ENCODE data around the gene RASGRF1. TPM values are rescaled to one million over a fixed set of nuclear protein-coding genes. Genes with fewer than 3 reads are reported as not detected.

The RASGRF1 gene
- total RNA-seq, 2 experiments from 2014 or later = 0.02 TPM; not detected in 1

DNA sequence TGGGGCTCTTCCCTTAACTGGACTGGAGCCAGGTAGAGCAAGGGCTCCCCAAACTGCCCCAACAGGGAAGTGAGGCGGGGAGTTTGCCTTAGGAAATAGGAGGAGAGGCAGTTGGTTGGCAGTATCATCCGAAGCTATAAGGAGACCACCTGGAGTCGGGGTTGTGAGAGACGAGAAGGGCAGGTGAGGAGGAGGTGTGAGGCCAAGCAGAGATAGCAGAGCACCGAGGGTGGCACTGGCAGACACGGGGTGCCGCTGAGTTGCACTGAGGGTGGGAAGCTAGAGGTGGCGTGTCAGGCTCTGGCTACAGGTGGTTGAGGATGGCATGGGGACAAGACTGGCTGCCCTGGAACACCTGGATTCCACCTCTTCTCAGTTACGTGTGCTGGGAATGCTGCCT is 17.2 kb downstream of the RASGRF1 start:
- ChIA-PET POLR2A (no interaction called here), CTCF (no interaction called here)

GRCh38 chr15:79071901-79072300 is 18.7 kb downstream of the RASGRF1 start:
- ChIA-PET CTCF (interaction anchor here (0.6 to 1.3 kb wide), 2 partner anchors 9 to 91 kb away, joined by 3 to 4 read pairs; no protein-coding TSS in a partner anchor), POLR2A (no interaction called here)

DNA sequence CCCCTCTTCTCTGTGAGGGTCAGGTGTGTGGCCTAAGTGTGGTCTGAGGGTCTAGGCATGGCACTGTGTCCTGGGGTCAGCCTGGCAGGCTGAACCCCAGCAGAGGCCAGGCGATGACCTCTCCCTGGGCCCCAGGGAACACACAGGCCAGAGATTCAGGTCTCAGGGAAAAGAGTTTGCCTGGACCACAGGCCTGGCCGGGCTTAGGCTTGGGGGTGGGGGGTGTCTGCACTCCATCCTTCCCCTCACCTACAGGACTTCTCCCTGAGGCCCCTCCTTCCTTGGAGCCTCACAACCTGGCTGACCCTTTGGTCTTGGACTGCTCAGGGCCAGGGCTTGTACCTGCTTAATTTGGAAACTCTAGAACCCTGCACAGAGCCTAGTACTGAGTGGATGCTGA is 21.8 kb downstream of the RASGRF1 start:
- POLR2A ChIA-PET = no interaction called here
- CTCF ChIA-PET = no interaction called here

DNA sequence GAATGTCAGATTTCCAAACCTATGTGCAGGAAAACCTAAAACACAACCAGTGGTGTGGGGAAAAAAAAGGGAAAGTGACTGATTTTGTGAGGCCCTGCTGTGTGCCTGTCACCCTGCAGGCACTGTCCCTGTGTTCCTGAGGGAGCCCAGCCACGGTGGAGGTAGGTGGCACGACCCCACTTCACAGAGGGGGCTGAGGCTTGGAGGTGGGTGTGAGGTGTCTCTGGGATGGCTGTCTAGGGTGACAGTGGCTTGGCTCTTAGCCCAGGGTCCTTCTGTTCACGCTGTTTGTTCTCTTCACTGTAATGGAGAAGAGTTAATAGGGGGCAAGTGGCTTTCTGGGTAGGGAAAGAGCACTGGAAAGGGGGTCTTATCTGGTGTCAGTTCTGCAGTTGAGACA is 22.6 kb downstream of the RASGRF1 start:
- ChIA-PET CTCF (no interaction called here), POLR2A (no interaction called here)

DNA sequence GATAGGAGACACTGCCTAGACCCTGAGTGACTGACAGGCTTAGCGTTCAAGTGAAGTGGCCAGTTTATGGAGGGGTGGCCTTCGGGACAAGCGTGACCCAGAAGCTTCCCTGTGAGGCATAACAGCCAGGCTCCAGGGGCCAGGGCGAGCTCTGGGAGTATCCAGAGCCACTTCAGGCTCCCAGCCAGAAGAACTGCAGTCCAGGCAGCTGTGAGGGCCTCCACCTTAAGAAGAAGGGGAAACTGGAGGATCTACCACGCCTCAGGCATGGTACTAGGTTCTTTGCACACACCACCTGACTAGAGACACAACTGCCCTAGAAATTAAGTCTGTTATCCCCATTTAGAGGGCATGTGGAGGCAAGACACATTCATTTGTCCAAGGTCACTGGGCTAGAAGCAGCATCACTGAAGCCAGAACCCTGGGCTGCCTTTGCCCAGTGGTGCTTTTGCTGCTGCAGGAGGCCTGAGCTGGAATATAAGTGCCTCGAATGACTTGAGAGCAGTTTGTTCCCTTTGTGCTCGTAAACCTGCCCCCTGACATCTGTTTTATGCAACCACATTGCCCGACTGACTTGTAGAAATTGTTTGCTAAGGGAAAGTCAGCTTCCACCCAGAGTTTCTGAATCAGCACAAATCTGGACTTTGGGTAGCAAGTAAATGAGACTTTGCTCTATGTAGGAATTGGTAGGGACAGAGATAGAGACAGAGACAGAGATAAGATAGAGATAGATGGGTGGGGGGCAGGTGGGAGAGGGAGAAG is 23.3 kb downstream of the RASGRF1 start:
- CTCF ChIA-PET = no interaction called here
- POLR2A ChIA-PET = no interaction called here

DNA sequence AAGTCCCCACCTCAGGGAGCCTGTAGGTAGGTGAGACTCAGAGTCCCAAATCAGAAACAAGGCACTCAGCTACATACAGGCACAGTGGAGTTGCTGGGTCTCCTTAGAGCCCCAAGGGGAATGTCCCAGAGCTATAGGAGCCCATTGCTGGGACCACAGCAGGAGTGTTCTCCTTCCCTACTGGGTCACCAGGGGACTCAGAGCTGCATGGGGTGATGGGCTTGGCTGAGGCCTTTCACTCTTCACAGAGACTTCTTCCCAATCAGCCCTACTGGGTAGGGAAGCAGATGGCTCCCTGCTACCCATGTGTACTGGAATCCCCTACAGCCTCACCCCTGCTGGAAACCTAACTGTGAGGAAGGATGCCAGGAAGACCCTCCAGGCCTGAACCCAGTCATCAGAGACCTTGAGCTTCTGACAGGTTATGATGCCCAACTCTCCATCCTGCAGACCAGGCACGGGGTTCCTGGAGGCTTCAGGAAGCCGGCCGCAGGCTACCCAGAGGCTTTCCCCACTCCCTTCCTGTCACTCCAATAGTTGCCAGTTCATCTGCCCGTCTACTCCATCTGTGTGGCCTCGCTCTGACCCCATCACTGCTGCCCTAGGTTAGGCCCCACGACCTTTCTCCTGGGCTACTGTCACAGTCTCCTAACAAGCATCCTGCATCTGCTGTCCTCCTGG is 24.0 kb downstream of the RASGRF1 start:
- ChIA-PET CTCF (no interaction called here), POLR2A (no interaction called here)

DNA sequence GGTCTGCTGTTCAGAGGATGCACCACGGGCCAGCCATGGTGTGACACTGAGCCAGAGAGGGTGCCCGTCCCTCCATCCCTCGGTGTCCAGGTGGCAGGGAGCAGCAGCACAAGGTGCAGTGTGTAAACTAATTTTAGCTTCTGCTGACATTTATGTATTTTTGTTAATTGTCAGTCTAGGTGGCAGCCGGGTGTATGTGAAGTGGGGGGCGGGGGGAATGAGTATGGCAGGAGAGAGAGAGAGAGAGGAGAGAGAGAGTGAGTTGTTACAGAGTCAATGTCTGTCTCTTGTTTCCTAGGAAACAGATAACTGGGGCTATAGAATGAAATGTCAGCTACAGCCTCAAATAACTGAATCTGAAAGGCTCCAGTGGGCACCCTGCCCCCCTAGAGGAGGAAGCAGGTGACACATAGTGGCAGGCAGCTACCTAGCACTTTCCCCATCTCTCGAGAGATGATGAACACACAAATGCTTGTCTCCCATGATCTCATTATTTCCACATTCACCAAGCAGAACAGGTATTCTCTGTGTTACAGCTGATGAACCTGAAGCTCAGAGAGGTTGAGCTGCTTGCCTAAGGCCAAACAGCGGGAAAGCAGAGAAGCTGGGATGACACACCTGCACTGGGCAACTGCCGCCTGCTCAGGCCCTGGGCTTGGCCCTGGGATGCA is 24.7 kb downstream of the RASGRF1 start:
- ChIA-PET CTCF (interaction anchor here (0.6 kb wide), 1 partner anchor 119 kb away, joined by 3 read pairs; no protein-coding TSS in a partner anchor), POLR2A (interaction anchor here (0.6 kb wide), 1 partner anchor 89 kb away, joined by 4 read pairs; no protein-coding TSS in a partner anchor)

GRCh38 chr15:79065361-79065705 is 25.2 kb downstream of the RASGRF1 start:
- ChIA-PET CTCF (interaction anchor here (0.6 kb wide), 1 partner anchor 119 kb away, joined by 3 read pairs; no protein-coding TSS in a partner anchor), POLR2A (interaction anchor here (0.6 kb wide), 1 partner anchor 89 kb away, joined by 4 read pairs; no protein-coding TSS in a partner anchor)

GRCh38 chr15:79064496-79064895 is 26.1 kb downstream of the RASGRF1 start:
- POLR2A ChIA-PET = no interaction called here
- CTCF ChIA-PET = no interaction called here

DNA sequence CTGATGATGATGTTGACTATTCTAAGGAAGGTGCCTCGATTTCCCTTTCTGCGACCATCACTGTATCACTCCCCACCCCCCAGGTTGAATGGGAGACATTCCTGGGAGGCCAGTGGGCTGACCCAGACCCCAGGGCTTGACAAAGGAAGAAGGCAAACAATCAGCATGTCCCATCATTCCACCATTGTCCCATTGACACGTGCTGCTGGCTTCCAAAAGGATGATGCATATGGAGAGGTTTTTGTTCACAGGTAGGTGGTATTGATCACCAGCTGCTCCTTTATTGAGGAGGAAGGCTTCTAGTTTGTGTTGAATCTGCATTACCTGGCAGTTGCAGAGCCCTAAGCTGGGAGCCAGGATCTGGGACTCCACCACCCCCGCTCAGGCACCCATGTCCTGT is 30.4 kb downstream of the RASGRF1 start:
- CTCF ChIA-PET = no interaction called here
- POLR2A ChIA-PET = no interaction called here

GRCh38 chr15:79059081-79059572 is 31.5 kb downstream of the RASGRF1 start:
- POLR2A ChIA-PET = no interaction called here
- CTCF ChIA-PET = no interaction called here

GRCh38 chr15:79058260-79058850 is 32.2 kb downstream of the RASGRF1 start:
- ChIA-PET CTCF (no interaction called here), POLR2A (no interaction called here)

GRCh38 chr15:79057050-79057449 is 33.5 kb downstream of the RASGRF1 start:
- CTCF ChIA-PET = no interaction called here
- POLR2A ChIA-PET = no interaction called here

- POLR2A ChIA-PET = no interaction called here
- CTCF ChIA-PET = no interaction called here
Measured at GRCh38 chr15:79054350-79054749, 36.2 kb downstream of the RASGRF1 start.

DNA sequence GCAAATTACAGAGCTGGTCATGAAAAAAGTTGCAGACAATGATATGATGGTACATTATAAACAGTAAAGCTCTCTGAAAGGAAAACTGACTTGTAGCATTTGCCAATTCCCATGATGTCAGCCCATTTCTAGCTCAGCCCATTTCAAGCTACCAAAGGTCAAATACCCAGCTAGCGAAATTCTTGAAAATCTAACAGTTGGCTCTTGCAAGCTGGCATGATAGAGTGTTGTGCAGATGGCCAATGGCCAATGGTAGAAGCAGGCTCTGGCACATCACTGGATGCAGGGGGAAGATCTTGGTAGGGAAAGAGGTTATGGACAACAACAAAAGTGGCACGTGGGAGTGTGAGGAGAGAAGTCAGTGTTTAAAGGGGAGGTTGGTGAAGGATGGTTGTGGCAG is 36.7 kb downstream of the RASGRF1 start:
- ChIA-PET CTCF (no interaction called here), POLR2A (no interaction called here)

GRCh38 chr15:79051941-79052731 is 38.4 kb downstream of the RASGRF1 start:
- CTCF ChIA-PET = no interaction called here

GRCh38 chr15:79051029-79051428 is 39.6 kb downstream of the RASGRF1 start:
- CTCF ChIA-PET = no interaction called here

More at GRCh38 chr15:79051941-79052731, 38.4 kb downstream of the RASGRF1 start:
- POLR2A ChIA-PET = no interaction called here

DNA sequence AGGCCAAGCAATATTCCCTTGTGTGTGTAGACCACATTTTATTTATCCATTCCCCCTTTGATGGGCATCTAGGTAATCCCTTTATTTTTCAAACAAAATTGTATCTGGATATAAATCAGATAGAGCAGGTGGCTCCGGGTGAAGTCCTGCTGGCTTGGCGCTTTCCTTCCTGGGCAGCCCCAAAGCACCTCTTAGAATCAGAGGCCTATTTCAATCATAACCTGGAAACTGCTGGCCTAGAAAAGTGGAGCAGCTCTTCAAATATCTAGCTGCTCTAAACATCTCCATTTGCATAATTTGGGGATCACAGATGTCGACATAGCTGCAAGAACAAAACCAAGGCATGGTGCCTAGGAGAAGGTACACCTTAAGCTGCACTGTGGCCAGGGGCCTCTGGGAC is 40.2 kb downstream of the RASGRF1 start:
- POLR2A ChIA-PET = no interaction called here
- CTCF ChIA-PET = no interaction called here

More at GRCh38 chr15:79051029-79051428, 39.6 kb downstream of the RASGRF1 start:
- POLR2A ChIA-PET = no interaction called here

- POLR2A ChIA-PET = no interaction called here
- CTCF ChIA-PET = no interaction called here
Measured at GRCh38 chr15:79049416-79049815, 41.2 kb downstream of the RASGRF1 start.

Measured in activated CD8-positive, alpha-beta memory T cell treated with anti-CD3 and anti-CD28 coated beads for 36 hours (primary cell).